NCI-H774 (cell line): Measurements from ENCODE around the gene COL6A2.
"Not testable (repeated sequence)": the region's sequence is repeated elsewhere in the genome, so short reads cannot be mapped to it uniquely, and the experiment has no call there.

ENCODE experiments used
- DNase-seq: peaks from one replicate; lab custom pipeline; 2025; lab: John Stamatoyannopoulos, UW

The COL6A2 gene

GRCh38 chr21:46144464-46145070 is 46.7 kb downstream of the COL6A2 start:
- no peak for DNase-seq

GRCh38 chr21:46145159-46145839 is 47.4 kb downstream of the COL6A2 start:
- no peak for DNase-seq

- DNase-seq, result no peak
Observed at GRCh38 chr21:46145840-46146691, 48.2 kb downstream of the COL6A2 start.

GRCh38 chr21:46146856-46147255 is 48.9 kb downstream of the COL6A2 start:
- no peak for DNase-seq

GRCh38 chr21:46147429-46147828 is 49.5 kb downstream of the COL6A2 start:
- DNase-seq, result not testable (repeated sequence)

- DNase-seq, result no peak
Observed at GRCh38 chr21:46148106-46148505, 50.2 kb downstream of the COL6A2 start.

- DNase-seq, result no peak
Observed at GRCh38 chr21:46149205-46149901, 51.4 kb downstream of the COL6A2 start.

GRCh38 chr21:46150073-46150472 is 52.2 kb downstream of the COL6A2 start:
- DNase-seq, result no peak

- no peak for DNase-seq
Observed at GRCh38 chr21:46150491-46151121, 52.7 kb downstream of the COL6A2 start.

- no peak for DNase-seq
Observed at GRCh38 chr21:46151261-46151988, 53.5 kb downstream of the COL6A2 start.

GRCh38 chr21:46151989-46152926 is 54.3 kb downstream of the COL6A2 start:
- DNase-seq, result no peak

- DNase-seq, result no peak
Observed at GRCh38 chr21:46152927-46153246, 55.0 kb downstream of the COL6A2 start.

- DNase-seq, result no peak
Observed at GRCh38 chr21:46153247-46154154, 55.6 kb downstream of the COL6A2 start.

- no peak for DNase-seq
Observed at GRCh38 chr21:46154155-46154954, 56.4 kb downstream of the COL6A2 start.

- DNase-seq, result no peak
Observed at GRCh38 chr21:46154955-46155513, 57.1 kb downstream of the COL6A2 start.

- DNase-seq, result no peak
Observed at GRCh38 chr21:46155514-46156377, 57.8 kb downstream of the COL6A2 start, which contains the start of gene FTCD. FTCD (minus strand) TSS chr21:46155579; CDS start chr21:46155523, 56 bp downstream.

GRCh38 chr21:46156378-46156645 is 58.4 kb downstream of the COL6A2 start:
- no peak for DNase-seq
